ENCODE measurements around the gene DENND4A.

DENND4A gene

GRCh38 chr15:65610871-65611718 is 181.0 kb downstream of the DENND4A start, which contains the start of gene INTS14:
TSS of gene INTS14 (minus strand) at chr15:65611131. CDS start at chr15:65607380, 3,751 bp downstream.
- DNase-seq (ENCODE audit: insufficient read length, low spot score) = peak; percentile 91
- peak; percentile 93 for FAIRE-seq

Data from GM19239 (cell line).